Endometrial microvascular endothelial cells (primary cell): ENCODE measurements around the gene ARSA. TPM values are rescaled to one million over a fixed set of nuclear protein-coding genes. Genes with fewer than 3 reads are reported as not detected.
"Not testable (repeated sequence)": the region's sequence is repeated elsewhere in the genome, so short reads cannot be mapped to it uniquely, and the experiment has no call there.

Experiments
- in situ Hi-C: cut with HindIII; loops from 2 replicates; pipeline ENCODE4 v1.10.0; 2017; ENCODE audit warnings: low sequenced_read_pairs, low pct_unique_long_range_greater_than_20kb; ENCODE audit errors: inconsistent ontology term
- total RNA-seq: library from RNA; depleted of rRNA; stranded (reverse); fragments of >200 nt; gene quantifications from one replicate; pipeline ENCODE4 v1.2.3, GENCODE V29; 2015; ENCODE audit errors: inconsistent ontology term

The ARSA gene
- total RNA-seq, 1 donor from 2014 or later, result 55.8 TPM

GRCh38 chr22:50657925-50658324, 30.0 kb upstream of the ARSA start:
- in situ Hi-C loops, result no loop called here

- in situ Hi-C loops, result no loop called here
Measured at GRCh38 chr22:50656122-50657070, 28.4 kb upstream of the ARSA start.

GRCh38 chr22:50654664-50655063, 26.7 kb upstream of the ARSA start:
- in situ Hi-C loops, result not testable (repeated sequence)

- in situ Hi-C loops, result no loop called here
Measured at GRCh38 chr22:50653256-50653655, 25.3 kb upstream of the ARSA start.

- in situ Hi-C loops, result not testable (repeated sequence)
Measured at GRCh38 chr22:50643821-50644101, 15.8 kb upstream of the ARSA start.

GRCh38 chr22:50643021-50643820, 15.3 kb upstream of the ARSA start:
- in situ Hi-C loops, result not testable (repeated sequence)

- in situ Hi-C loops, result no loop called here
Measured at GRCh38 chr22:50641696-50642607, 14.0 kb upstream of the ARSA start.

GRCh38 chr22:50640857-50641647, 13.1 kb upstream of the ARSA start:
- in situ Hi-C loops, result no loop called here

- in situ Hi-C loops, result not testable (repeated sequence)
Measured at GRCh38 chr22:50640296-50640695, 12.3 kb upstream of the ARSA start.

- in situ Hi-C loops, result no loop called here
Measured at GRCh38 chr22:50635591-50635990, 7.6 kb upstream of the ARSA start.

GRCh38 chr22:50633771-50634170, 5.8 kb upstream of the ARSA start:
- in situ Hi-C loops, result no loop called here

GRCh38 chr22:50633086-50633485, 5.1 kb upstream of the ARSA start:
- in situ Hi-C loops, result no loop called here

- in situ Hi-C loops, result no loop called here
Measured at GRCh38 chr22:50630376-50630775, 2.4 kb upstream of the ARSA start.

GRCh38 chr22:50628543-50629134, 687 bp upstream of the ARSA start:
- in situ Hi-C loops, result no loop called here

- in situ Hi-C loops, result no loop called here
Measured at GRCh38 chr22:50626850-50627641, 906 bp downstream of the ARSA start.

GRCh38 chr22:50626314-50626849, 1.6 kb downstream of the ARSA start:
- in situ Hi-C loops, result no loop called here
